ENCODE results near the gene ZNF543. TPM values are rescaled to one million over a fixed set of nuclear protein-coding genes. Genes with fewer than 3 reads are reported as not detected.

Gene ZNF543
- total and polyA plus RNA-seq, 2 of the 13 experiments (the other 11 are each of a cell fraction or from before 2014, with no cell fraction given): 2.1 to 8.9 TPM

- TF ChIP-seq, protein P1, sequence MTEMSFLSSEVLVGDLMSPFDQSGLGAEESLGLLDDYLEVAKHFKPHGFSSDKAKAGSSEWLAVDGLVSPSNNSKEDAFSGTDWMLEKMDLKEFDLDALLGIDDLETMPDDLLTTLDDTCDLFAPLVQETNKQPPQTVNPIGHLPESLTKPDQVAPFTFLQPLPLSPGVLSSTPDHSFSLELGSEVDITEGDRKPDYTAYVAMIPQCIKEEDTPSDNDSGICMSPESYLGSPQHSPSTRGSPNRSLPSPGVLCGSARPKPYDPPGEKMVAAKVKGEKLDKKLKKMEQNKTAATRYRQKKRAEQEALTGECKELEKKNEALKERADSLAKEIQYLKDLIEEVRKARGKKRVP (CRISPR knock-in tag; IDR thresholded peaks at IDR 0.05): peak in 1 of 2 experiments; percentile 78; a peak in 2 of 4 replicates
- TF ChIP-seq SRSF1 (optimal IDR thresholded peaks at IDR 0.05; ENCODE audit: low read depth, low read length): peak; percentile 47
- no peak for TF ChIP-seq HMG20B (CRISPR knock-in tag; conservative IDR thresholded peaks at IDR 0.05)
- peak; percentile 59; the same call in 1 of the 2 replicates for TF ChIP-seq CBX5 (CRISPR knock-in tag; IDR thresholded peaks at IDR 0.05; ENCODE audit: borderline replicate concordance)
- peak; percentile 86 for TF ChIP-seq CHD2 (IDR thresholded peaks at IDR 0.05; ENCODE audit: low read depth, low read length)
- peak; percentile 55; the same call in 1 of the 2 replicates for TF ChIP-seq RFX5 (IDR thresholded peaks at IDR 0.05; ENCODE audit: low read depth, low read length)
- peak; percentile 49 for TF ChIP-seq ZSCAN31 (CRISPR knock-in tag; IDR thresholded peaks at IDR 0.05; ENCODE audit: low read depth)
- TF ChIP-seq HBP1 (CRISPR knock-in tag; IDR thresholded peaks at IDR 0.05; ENCODE audit: low read depth): peak; percentile 87; the same call in 1 of the 2 replicates
- TF ChIP-seq, protein P2, sequence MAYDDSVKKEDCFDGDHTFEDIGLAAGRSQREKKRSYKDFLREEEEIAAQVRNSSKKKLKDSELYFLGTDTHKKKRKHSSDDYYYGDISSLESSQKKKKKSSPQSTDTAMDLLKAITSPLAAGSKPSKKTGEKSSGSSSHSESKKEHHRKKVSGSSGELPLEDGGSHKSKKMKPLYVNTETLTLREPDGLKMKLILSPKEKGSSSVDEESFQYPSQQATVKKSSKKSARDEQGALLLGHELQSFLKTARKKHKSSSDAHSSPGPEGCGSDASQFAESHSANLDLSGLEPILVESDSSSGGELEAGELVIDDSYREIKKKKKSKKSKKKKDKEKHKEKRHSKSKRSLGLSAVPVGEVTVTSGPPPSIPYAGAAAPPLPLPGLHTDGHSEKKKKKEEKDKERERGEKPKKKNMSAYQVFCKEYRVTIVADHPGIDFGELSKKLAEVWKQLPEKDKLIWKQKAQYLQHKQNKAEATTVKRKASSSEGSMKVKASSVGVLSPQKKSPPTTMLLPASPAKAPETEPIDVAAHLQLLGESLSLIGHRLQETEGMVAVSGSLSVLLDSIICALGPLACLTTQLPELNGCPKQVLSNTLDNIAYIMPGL (CRISPR knock-in tag; IDR thresholded peaks at IDR 0.05; ENCODE audit: borderline replicate concordance in 1 of 2, low read depth in 1 of 2): peak; percentile 72 to 76; a peak in 2 of 4 replicates
- TF ChIP-seq RELA (CRISPR knock-in tag; IDR thresholded peaks at IDR 0.05): no peak
- TF ChIP-seq, protein P3, sequence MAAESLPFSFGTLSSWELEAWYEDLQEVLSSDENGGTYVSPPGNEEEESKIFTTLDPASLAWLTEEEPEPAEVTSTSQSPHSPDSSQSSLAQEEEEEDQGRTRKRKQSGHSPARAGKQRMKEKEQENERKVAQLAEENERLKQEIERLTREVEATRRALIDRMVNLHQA (CRISPR knock-in tag; IDR thresholded peaks at IDR 0.05): no peak
- TF ChIP-seq MTERF4 (CRISPR knock-in tag; IDR thresholded peaks at IDR 0.05): no peak
- TF ChIP-seq, protein P4, sequence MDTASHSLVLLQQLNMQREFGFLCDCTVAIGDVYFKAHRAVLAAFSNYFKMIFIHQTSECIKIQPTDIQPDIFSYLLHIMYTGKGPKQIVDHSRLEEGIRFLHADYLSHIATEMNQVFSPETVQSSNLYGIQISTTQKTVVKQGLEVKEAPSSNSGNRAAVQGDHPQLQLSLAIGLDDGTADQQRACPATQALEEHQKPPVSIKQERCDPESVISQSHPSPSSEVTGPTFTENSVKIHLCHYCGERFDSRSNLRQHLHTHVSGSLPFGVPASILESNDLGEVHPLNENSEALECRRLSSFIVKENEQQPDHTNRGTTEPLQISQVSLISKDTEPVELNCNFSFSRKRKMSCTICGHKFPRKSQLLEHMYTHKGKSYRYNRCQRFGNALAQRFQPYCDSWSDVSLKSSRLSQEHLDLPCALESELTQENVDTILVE (CRISPR knock-in tag; IDR thresholded peaks at IDR 0.05): peak; percentile 62
- TF ChIP-seq THAP9 (CRISPR knock-in tag; IDR thresholded peaks at IDR 0.05; ENCODE audit: borderline replicate concordance): peak; percentile 89
- peak; percentile 45 for TF ChIP-seq ZFX (CRISPR knock-in tag; IDR thresholded peaks at IDR 0.05; ENCODE audit: low read depth)
- peak; percentile 81 to 94 for TF ChIP-seq POLR2A (IDR thresholded peaks at IDR 0.05; ENCODE audit: insufficient read depth in 1 of 2, low read depth in 2 of 2, low read length in 2 of 2)
Observed at GRCh38 chr19:57362997-57363687, 42.9 kb downstream of the ZNF543 start, which contains the start of the genes TRAPPC2B and ZNF547 (continued).
